Fibroblast of villous mesenchyme (primary cell): ENCODE data around the gene MC1R. TPM values are rescaled to one million over a fixed set of nuclear protein-coding genes. Genes with fewer than 3 reads are reported as not detected.

Experiments used
- DNase-seq: peaks from one replicate; pipeline ENCODE4 v3.0.0-alpha.2; 2010; ENCODE audit warnings: low read depth
- H3K4me3 ChIP-seq: 2 replicates; pipeline ENCODE4 v1.5.1; 2011; ENCODE audit warnings: low read depth, mild to moderate bottlenecking, low read length
- CTCF ChIP-seq: IDR thresholded peaks from 2 replicates; pipeline ENCODE4 v1.5.1; 2012; ENCODE audit warnings: low read depth, mild to moderate bottlenecking, low read length; ENCODE audit not compliant: insufficient read depth
- total RNA-seq: library from RNA; depleted of rRNA; stranded (reverse); fragments of >200 nt; gene quantifications from 2 replicates; pipeline ENCODE4 v1.2.3, GENCODE V29; 2012

MC1R gene
- total RNA-seq, 1 donor: 3.9 TPM

- DNase-seq: no peak
- peak overlapping the region; percentile 66 for H3K4me3 ChIP-seq
- no peak for TF ChIP-seq CTCF
These were observed 30.6 kb downstream of the MC1R start for GRCh38 chr16:89949121-89949742.

- H3K4me3 ChIP-seq: peak overlapping the region; percentile 66
- no peak for DNase-seq
- TF ChIP-seq CTCF: no peak
These were observed 31.1 kb downstream of the MC1R start for GRCh38 chr16:89949756-89950155.

- DNase-seq: no peak
- no peak for TF ChIP-seq CTCF
- no peak overlapping the region for H3K4me3 ChIP-seq
These were observed 32.8 kb downstream of the MC1R start for GRCh38 chr16:89951509-89951908.

GRCh38 chr16:89952049-89952448 lies 33.4 kb downstream of the MC1R start:
- TF ChIP-seq CTCF: no peak
- DNase-seq: no peak
- H3K4me3 ChIP-seq: no peak overlapping the region

GRCh38 chr16:89952551-89952950 lies 33.9 kb downstream of the MC1R start:
- H3K4me3 ChIP-seq: no peak overlapping the region
- no peak for DNase-seq
- TF ChIP-seq CTCF: no peak

- no peak for DNase-seq
- no peak for TF ChIP-seq CTCF
- no peak overlapping the region for H3K4me3 ChIP-seq
These were observed 35.2 kb downstream of the MC1R start for GRCh38 chr16:89953671-89954406.

GRCh38 chr16:89954462-89954861 lies 35.8 kb downstream of the MC1R start:
- DNase-seq: no peak
- TF ChIP-seq CTCF: no peak
- H3K4me3 ChIP-seq: no peak overlapping the region
